ENCODE results near the gene ZFYVE28. TPM values are rescaled to one million over a fixed set of nuclear protein-coding genes. Genes with fewer than 3 reads are reported as not detected.

Gene ZFYVE28
- total and polyA plus RNA-seq, 8 donors = 4.9 to 88.8 (median 7.3) TPM

DNA sequence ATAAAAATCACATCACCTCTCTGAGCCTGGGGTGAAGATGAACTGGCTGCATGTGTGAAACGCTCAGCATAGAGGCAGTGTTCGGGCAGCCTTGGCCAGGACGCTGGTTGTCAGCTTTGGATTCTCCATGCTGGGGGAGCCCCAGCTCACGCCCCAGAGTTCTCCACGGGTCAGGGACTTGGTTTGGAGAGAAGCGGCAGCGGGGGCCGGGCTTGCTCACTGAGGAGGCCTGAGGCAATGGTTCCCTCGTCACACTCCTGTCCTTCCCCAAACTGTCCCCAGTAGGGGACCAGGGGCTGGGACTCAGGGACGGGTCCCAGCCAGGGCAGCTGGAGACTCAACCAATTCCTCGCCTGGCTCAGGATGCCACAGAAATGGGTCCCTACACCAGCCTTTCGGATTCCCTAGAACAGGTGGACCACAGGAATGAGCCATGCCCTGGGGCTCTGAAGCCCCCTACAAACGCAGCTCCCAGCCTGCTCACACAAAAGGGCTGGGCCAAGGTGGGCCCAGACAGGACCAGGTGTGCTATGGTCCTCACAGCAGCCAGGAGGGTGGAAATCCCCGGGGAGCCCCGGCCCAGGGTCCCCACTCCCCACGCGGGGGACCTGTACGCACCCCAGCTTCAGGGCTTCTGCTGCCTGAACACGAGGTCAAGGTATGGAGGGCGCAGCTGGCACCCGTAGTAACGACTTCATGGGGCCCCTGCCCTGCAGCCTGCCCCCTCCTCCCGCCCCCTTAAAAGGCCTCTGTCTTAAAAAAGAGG, 157.9 kb downstream of the ZFYVE28 start:
- no peak for TF ChIP-seq POLR2A (IDR thresholded peaks at IDR 0.05)
- no peak for TF ChIP-seq EP300 (IDR thresholded peaks at IDR 0.05)
- no peak for TF ChIP-seq POLR2AphosphoS5 (IDR thresholded peaks at IDR 0.05)
- TF ChIP-seq, protein P1, sequence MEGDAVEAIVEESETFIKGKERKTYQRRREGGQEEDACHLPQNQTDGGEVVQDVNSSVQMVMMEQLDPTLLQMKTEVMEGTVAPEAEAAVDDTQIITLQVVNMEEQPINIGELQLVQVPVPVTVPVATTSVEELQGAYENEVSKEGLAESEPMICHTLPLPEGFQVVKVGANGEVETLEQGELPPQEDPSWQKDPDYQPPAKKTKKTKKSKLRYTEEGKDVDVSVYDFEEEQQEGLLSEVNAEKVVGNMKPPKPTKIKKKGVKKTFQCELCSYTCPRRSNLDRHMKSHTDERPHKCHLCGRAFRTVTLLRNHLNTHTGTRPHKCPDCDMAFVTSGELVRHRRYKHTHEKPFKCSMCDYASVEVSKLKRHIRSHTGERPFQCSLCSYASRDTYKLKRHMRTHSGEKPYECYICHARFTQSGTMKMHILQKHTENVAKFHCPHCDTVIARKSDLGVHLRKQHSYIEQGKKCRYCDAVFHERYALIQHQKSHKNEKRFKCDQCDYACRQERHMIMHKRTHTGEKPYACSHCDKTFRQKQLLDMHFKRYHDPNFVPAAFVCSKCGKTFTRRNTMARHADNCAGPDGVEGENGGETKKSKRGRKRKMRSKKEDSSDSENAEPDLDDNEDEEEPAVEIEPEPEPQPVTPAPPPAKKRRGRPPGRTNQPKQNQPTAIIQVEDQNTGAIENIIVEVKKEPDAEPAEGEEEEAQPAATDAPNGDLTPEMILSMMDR (IDR thresholded peaks at IDR 0.05) = no peak
- no peaks in the 10 kb centered on the region for H3K27me3 ChIP-seq
- no peaks in the 10 kb centered on the region for H3K9me3 ChIP-seq
- peak in 1 of 2 donors; percentile 28 for DNase-seq
- intact Hi-C loops (cut with DNase I; ENCODE audit: low total_unique reads) = no loop called here
- WGBS, 5 donors = 12 to 25% (median 14%) methylated on average over 9 to 23 of the region's 23 CpGs
- peaks cover 60 to 86% (median 74%) of the 10 kb centered on the region in 4 donors for H3K4me1 ChIP-seq
- peak overlapping the region; percentile 84 to 100 (median 94) for H3K4me3 ChIP-seq
- peak overlapping the region; percentile 87 to 94 (median 94) for H3K27ac ChIP-seq
- H3K36me3 ChIP-seq = peaks cover 0 to 29% (median 14%) of the 10 kb centered on the region in 4 donors

DNA sequence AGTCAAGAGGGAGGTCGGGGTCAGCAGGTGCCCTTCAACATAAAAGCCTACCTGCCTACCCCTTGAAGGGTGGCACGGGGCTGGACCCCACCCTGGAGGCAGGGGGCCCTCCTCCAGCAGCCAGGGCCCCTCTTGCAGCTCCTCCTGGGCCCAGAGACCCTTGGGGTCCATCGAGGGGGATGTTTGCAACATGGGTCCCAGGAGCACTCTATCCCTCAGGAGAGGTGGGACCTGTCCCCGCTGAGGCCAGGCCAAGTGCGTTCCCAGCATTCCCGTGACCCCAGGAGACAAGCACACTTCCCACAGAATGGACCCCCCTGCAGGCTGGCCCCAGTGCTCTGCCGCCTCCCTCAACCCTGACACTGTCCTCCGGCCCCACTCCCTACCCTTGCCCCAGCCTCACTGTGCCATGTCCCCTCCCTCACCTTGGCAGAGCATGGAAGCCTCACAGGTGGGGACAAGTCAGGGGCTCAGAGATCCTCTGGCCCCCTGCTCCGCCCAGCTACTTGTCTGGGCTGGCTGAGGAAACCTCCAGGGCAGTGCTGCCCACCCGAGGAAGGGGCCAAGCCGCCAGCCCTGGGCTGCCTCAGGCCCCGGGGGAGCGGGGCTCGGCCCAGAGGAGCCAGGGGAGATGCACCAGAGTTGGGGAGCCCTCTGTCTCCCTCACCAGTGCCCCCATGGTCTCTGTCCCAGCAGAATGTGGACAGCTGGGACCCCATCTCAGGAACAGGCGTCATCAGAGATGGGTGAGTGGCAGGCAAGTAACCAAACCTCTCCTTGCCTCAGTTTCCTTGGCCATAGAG, 158.7 kb downstream of the ZFYVE28 start:
- DNase-seq = peak in 1 of 2 donors; percentile 21
- WGBS, 5 donors = 65 to 78% (median 71%) methylated on average over 2 to 15 of the region's 15 CpGs
- Histone ChIP-seq H3K36me3 (peaks cover 4 to 35% (median 20%) of the 10 kb centered on the region in 4 donors), H3K9me3 (no peaks in the 10 kb centered on the region), H3K27me3 (no peaks in the 10 kb centered on the region), H3K27ac (peak overlapping the region; percentile 11 to 94 (median 93)), H3K4me1 (peaks cover 63 to 86% (median 74%) of the 10 kb centered on the region in 4 donors), H3K4me3 (peak overlapping the region; percentile 84 to 100 (median 94))
- TF ChIP-seq EP300 (IDR thresholded peaks at IDR 0.05) (no peak), POLR2A (IDR thresholded peaks at IDR 0.05) (no peak), POLR2AphosphoS5 (IDR thresholded peaks at IDR 0.05) (no peak)
- TF ChIP-seq, protein P1 (IDR thresholded peaks at IDR 0.05) = no peak
- intact Hi-C loops (cut with DNase I; ENCODE audit: low total_unique reads) = no loop called here

DNA sequence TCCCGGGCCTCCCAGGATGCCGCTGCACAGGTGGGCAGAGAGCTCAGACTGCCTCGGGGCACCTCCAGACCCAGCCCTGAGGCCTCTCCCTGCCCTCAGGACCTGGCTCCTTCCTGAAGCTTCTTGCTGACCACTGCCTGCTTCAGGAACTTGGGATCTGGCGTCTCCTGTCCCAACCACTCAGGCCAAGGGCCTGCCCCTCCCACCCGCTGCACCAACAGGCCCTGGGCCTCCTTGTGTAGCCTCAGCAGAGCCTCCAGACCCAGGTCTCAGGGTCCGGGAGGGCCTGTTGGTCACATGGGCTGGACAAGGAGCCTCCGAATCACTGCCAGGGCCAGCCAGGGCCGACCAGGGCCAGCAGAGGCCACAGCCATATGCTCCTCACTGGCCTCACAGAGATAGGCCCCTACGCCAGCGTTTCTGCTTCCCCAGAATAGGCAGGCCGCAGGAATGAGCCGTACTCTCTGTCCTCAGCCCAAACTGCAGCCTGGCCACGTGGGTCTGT, 159.4 kb downstream of the ZFYVE28 start:
- H3K4me1 ChIP-seq = peaks cover 63 to 84% (median 73%) of the 10 kb centered on the region in 4 donors
- H3K27me3 ChIP-seq = no peaks in the 10 kb centered on the region
- peaks cover 9 to 42% (median 26%) of the 10 kb centered on the region in 4 donors for H3K36me3 ChIP-seq
- TF ChIP-seq EP300 (IDR thresholded peaks at IDR 0.05) = no peak
- TF ChIP-seq POLR2AphosphoS5 (IDR thresholded peaks at IDR 0.05) = no peak
- TF ChIP-seq, protein P1 (IDR thresholded peaks at IDR 0.05) = no peak
- no peak for TF ChIP-seq POLR2A (IDR thresholded peaks at IDR 0.05)
- peak in 1 of 2 donors; percentile 25 for DNase-seq
- H3K27ac ChIP-seq = peak overlapping the region; percentile 11 to 94 (median 93)
- 39 to 72% (median 52%) methylated on average over 5 to 13 of the region's 13 CpGs for WGBS, 5 donors
- H3K9me3 ChIP-seq = no peaks in the 10 kb centered on the region
- intact Hi-C loops (cut with DNase I; ENCODE audit: low total_unique reads) = no loop called here
- H3K4me3 ChIP-seq = peak overlapping the region; percentile 84 to 100 (median 94)

All from stomach (tissue), 9 donors.